Measurements from ENCODE around the gene KIAA1328. TPM values are rescaled to one million over a fixed set of nuclear protein-coding genes. Genes with fewer than 3 reads are reported as not detected.

Gene KIAA1328
- total RNA-seq, 4 donors from 2014 or later = 2.3 to 18.7 (median 5.8) TPM

GRCh38 chr18:37249895-37250618 lies 421.1 kb downstream of the KIAA1328 start:
- intact Hi-C loops (cut with DNase I) = no loop called here
- Histone ChIP-seq H3K27ac (no peak overlapping the region), H3K4me1 (peaks cover 0 to 17% (median 0%) of the 10 kb centered on the region in 3 donors), H3K9me3 (no peaks in the 10 kb centered on the region), H3K36me3 (no peaks in the 10 kb centered on the region), H3K27me3 (peaks cover 0 to 71% (median 0%) of the 10 kb centered on the region in 4 donors), H3K4me3 (no peak overlapping the region)
- 60 to 82% methylated on average over 4 to 5 of the region's 6 CpGs for WGBS, 2 donors
- TF ChIP-seq, protein P1, sequence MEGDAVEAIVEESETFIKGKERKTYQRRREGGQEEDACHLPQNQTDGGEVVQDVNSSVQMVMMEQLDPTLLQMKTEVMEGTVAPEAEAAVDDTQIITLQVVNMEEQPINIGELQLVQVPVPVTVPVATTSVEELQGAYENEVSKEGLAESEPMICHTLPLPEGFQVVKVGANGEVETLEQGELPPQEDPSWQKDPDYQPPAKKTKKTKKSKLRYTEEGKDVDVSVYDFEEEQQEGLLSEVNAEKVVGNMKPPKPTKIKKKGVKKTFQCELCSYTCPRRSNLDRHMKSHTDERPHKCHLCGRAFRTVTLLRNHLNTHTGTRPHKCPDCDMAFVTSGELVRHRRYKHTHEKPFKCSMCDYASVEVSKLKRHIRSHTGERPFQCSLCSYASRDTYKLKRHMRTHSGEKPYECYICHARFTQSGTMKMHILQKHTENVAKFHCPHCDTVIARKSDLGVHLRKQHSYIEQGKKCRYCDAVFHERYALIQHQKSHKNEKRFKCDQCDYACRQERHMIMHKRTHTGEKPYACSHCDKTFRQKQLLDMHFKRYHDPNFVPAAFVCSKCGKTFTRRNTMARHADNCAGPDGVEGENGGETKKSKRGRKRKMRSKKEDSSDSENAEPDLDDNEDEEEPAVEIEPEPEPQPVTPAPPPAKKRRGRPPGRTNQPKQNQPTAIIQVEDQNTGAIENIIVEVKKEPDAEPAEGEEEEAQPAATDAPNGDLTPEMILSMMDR (IDR thresholded peaks at IDR 0.05) = no peak
- no peak for TF ChIP-seq POLR2A (IDR thresholded peaks at IDR 0.05)
- DNase-seq = no peak

- peaks cover 0 to 82% (median 0%) of the 10 kb centered on the region in 4 donors for H3K27me3 ChIP-seq
- TF ChIP-seq POLR2A (IDR thresholded peaks at IDR 0.05) = no peak
- TF ChIP-seq, protein P1 (IDR thresholded peaks at IDR 0.05) = no peak
- no peak overlapping the region for H3K27ac ChIP-seq
- DNase-seq = no peak
- no peak overlapping the region for H3K4me3 ChIP-seq
- intact Hi-C loops (cut with DNase I) = no loop called here
- H3K9me3 ChIP-seq = no peaks in the 10 kb centered on the region
- 55 to 60% methylated on average over 3 of the region's 3 CpGs for WGBS, 2 donors
- peaks cover 0 to 17% (median 0%) of the 10 kb centered on the region in 3 donors for H3K4me1 ChIP-seq
- H3K36me3 ChIP-seq = no peaks in the 10 kb centered on the region
Observed at GRCh38 chr18:37251679-37252078, 422.8 kb downstream of the KIAA1328 start.

DNA sequence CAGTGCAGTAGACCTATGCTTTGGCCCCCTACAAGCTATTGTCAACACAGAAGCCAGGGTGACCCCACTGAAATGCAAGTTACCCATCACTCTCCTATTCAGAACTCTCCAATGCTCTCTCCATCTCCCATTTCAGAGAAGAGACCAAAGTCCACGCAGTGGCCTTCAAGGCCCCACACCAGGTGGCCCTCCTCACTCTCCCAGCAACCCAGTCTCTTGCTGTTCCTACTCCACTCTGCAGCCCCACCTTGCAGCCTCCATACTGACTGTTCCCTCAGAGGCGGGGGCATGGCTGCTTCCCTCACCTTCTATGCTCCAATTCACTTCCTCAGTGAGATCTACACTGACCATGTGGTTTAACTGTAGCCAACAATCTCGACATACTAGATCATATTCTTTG lies 423.4 kb downstream of the KIAA1328 start:
- Histone ChIP-seq H3K27me3 (peaks cover 0 to 88% (median 0%) of the 10 kb centered on the region in 4 donors), H3K9me3 (no peaks in the 10 kb centered on the region), H3K36me3 (no peaks in the 10 kb centered on the region), H3K27ac (no peak overlapping the region), H3K4me1 (peaks cover 0 to 17% (median 0%) of the 10 kb centered on the region in 3 donors), H3K4me3 (no peak overlapping the region)
- no peak for TF ChIP-seq POLR2A (IDR thresholded peaks at IDR 0.05)
- TF ChIP-seq, protein P1 (IDR thresholded peaks at IDR 0.05) = no peak
- WGBS, 2 donors = 76 to 81% methylated on average over 3 of the region's 3 CpGs
- intact Hi-C loops (cut with DNase I) = no loop called here
- no peak for DNase-seq

DNA sequence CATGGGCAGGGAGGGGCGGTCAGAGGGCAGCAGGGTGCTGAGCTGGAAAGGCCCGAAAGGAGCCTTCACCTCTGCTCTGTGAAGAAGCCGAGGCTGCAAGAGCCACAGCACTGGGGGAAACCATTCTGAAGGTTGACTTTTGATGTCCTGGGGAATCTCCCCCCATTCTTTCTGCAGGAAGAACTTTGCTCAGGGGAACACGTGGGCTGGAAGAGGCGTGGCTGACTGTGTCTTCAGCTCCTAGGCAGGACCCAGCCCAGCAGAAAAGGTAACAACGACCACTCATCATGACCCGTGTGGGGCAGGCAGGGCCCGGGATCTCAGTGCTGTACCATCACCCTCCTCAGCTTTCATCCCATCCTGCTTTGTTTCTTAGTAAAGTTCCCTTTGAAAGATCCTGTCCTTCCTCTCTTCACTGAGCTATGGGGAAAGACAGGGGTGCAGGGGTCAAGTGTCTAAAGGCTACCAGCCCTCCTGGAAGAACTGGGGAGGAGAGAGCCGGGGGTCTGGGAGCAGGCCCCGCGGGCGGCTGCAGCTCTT lies 424.0 kb downstream of the KIAA1328 start:
- Histone ChIP-seq H3K9me3 (no peaks in the 10 kb centered on the region), H3K27ac (no peak overlapping the region), H3K4me3 (no peak overlapping the region), H3K4me1 (peaks cover 0 to 17% (median 0%) of the 10 kb centered on the region in 3 donors), H3K27me3 (peaks cover 0 to 94% (median 0%) of the 10 kb centered on the region in 4 donors), H3K36me3 (no peaks in the 10 kb centered on the region)
- TF ChIP-seq, protein P1 (IDR thresholded peaks at IDR 0.05) = no peak
- no peak for TF ChIP-seq POLR2A (IDR thresholded peaks at IDR 0.05)
- no peak for DNase-seq
- 62 to 84% methylated on average over 7 to 8 of the region's 12 CpGs for WGBS, 2 donors
- intact Hi-C loops (cut with DNase I) = no loop called here

Measured in esophagus squamous epithelium (tissue), 5 donors.